Body of pancreas (tissue), 4 donors: ENCODE results near the gene SUPT5H.

Experiments used
- POLR2A ChIP-seq, 3 donors: fragments of 450-650 bp; IDR thresholded peaks; one replicate each; pipeline ENCODE4 v1.6.1; 2016; ENCODE audit warnings: antibody characterized with exemption in 3 of 3, mild to moderate bottlenecking in 2 of 3
- TF ChIP-seq, protein P1 (sequence below), 7 experiments: fragments of 450-650 bp in 4 of 7; fragments of 200-600 bp in 3 of 7; sonication (generic) in 3 of 7; IDR thresholded peaks; one replicate each; pipeline ENCODE4 v1.5.1; 2016 to 2019; ENCODE audit warnings: antibody characterized with exemption in 7 of 7

GRCh38 chr19:39525205-39525604 is 79.8 kb downstream of the SUPT5H start:
- TF ChIP-seq, protein P1, sequence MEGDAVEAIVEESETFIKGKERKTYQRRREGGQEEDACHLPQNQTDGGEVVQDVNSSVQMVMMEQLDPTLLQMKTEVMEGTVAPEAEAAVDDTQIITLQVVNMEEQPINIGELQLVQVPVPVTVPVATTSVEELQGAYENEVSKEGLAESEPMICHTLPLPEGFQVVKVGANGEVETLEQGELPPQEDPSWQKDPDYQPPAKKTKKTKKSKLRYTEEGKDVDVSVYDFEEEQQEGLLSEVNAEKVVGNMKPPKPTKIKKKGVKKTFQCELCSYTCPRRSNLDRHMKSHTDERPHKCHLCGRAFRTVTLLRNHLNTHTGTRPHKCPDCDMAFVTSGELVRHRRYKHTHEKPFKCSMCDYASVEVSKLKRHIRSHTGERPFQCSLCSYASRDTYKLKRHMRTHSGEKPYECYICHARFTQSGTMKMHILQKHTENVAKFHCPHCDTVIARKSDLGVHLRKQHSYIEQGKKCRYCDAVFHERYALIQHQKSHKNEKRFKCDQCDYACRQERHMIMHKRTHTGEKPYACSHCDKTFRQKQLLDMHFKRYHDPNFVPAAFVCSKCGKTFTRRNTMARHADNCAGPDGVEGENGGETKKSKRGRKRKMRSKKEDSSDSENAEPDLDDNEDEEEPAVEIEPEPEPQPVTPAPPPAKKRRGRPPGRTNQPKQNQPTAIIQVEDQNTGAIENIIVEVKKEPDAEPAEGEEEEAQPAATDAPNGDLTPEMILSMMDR (IDR thresholded peaks at IDR 0.05), result no peak
- TF ChIP-seq POLR2A (IDR thresholded peaks at IDR 0.05), result no peak
